Fibroblast of mammary gland (primary cell): ENCODE results near the gene SLC5A10.

Experiments
- DNase-seq: peaks from one replicate; pipeline ENCODE4 v3.0.0-alpha.2; 2010; ENCODE audit warnings: low read depth
- H3K4me3 ChIP-seq: 2 replicates; pipeline ENCODE4 v1.5.1; 2011; ENCODE audit warnings: low read depth, mild to moderate bottlenecking, low read length, moderate library complexity; ENCODE audit not compliant: control insufficient read depth
- TF ChIP-seq, protein P1 (sequence below): conservative IDR thresholded peaks from 2 replicates; pipeline ENCODE4 v1.5.1; 2011; ENCODE audit warnings: low read depth, low read length, inconsistent platforms; ENCODE audit not compliant: control insufficient read depth, insufficient read depth

The SLC5A10 gene

DNA sequence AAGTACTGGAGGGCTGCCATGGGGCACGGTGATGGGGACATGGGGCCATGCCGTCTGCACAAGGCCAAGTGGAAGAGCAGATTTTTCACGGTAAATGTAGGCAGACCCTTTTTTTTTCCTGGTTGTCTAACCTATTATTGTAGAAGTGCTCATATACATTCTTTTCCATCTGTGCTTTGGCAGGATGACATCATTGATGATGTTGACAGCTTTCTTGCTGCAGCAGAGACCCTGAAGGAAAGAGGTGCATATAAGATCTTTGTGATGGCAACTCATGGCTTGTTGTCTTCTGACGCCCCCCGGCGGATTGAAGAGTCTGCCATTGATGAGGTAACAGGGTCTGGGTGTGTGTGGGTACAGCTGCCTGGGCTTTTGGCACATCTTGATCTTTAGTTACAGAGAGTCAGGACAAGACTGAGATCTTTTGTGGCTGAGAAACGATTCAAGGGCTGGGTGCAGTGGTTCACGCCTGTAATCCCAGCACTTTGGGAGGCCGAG lies 23.3 kb upstream of the SLC5A10 start:
- TF ChIP-seq, protein P1, sequence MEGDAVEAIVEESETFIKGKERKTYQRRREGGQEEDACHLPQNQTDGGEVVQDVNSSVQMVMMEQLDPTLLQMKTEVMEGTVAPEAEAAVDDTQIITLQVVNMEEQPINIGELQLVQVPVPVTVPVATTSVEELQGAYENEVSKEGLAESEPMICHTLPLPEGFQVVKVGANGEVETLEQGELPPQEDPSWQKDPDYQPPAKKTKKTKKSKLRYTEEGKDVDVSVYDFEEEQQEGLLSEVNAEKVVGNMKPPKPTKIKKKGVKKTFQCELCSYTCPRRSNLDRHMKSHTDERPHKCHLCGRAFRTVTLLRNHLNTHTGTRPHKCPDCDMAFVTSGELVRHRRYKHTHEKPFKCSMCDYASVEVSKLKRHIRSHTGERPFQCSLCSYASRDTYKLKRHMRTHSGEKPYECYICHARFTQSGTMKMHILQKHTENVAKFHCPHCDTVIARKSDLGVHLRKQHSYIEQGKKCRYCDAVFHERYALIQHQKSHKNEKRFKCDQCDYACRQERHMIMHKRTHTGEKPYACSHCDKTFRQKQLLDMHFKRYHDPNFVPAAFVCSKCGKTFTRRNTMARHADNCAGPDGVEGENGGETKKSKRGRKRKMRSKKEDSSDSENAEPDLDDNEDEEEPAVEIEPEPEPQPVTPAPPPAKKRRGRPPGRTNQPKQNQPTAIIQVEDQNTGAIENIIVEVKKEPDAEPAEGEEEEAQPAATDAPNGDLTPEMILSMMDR: no peak
- H3K4me3 ChIP-seq: no peak overlapping the region
- no peak for DNase-seq

GRCh38 chr17:18932360-18933055 lies 19.5 kb upstream of the SLC5A10 start:
- no peak for DNase-seq
- TF ChIP-seq, protein P1: no peak
- no peak overlapping the region for H3K4me3 ChIP-seq

- no peak overlapping the region for H3K4me3 ChIP-seq
- TF ChIP-seq, protein P1: no peak
- DNase-seq: no peak
These were observed 18.6 kb upstream of the SLC5A10 start for GRCh38 chr17:18933102-18934058.

- TF ChIP-seq, protein P1: no peak
- DNase-seq: no peak
- H3K4me3 ChIP-seq: no peak overlapping the region
These were observed 13.8 kb upstream of the SLC5A10 start for GRCh38 chr17:18937981-18938691.

DNA sequence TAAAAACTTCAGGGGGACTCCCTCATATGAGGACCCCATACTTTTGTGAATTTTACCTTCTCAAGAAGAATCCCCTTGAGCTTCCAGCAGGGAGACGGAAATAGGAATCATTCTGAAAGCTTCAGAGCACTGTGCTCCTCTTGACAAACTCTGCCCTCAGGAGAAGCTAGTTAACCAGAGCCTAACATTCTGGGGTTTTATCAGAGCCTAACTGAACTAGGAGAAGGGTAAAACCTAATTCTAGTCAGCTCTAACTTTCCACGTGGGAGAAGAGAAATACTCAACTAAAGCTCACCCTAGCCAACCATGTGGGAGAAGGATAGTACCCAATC lies 13.3 kb upstream of the SLC5A10 start:
- no peak for DNase-seq
- TF ChIP-seq, protein P1: no peak
- H3K4me3 ChIP-seq: no peak overlapping the region

GRCh38 chr17:18944646-18945045 lies 7.3 kb upstream of the SLC5A10 start:
- no peak overlapping the region for H3K4me3 ChIP-seq
- DNase-seq: no peak
- TF ChIP-seq, protein P1: no peak
